Endothelial cell of umbilical vein (primary cell): Measurements from ENCODE around the gene TRAF1. TPM values are rescaled to one million over a fixed set of nuclear protein-coding genes. Genes with fewer than 3 reads are reported as not detected.
A peak's percentile ranks its signal among the peaks of the same experiment; 100 is the strongest.

Experiments
- BruUV-seq: library from RNA; stranded (reverse); fragments of 400-500 nt; replicated peaks from 2 replicates; lab custom pipeline; 2021; lab: Mats Ljungman, UMichigan
- CTCF ChIA-PET: fragments of 300-600, 350-600 bp; sonication (Branson Sonifier 250); formaldehyde crosslinking; loops from one replicate; lab custom pipeline; 2021; ENCODE audit warnings: antibody characterized with exemption, inconsistent platforms; lab: Charles Lee
- POLR2A ChIA-PET: fragments of 300-600, 350-600 bp; sonication (Branson Sonifier 250); formaldehyde crosslinking; loops from one replicate; lab custom pipeline; 2021; ENCODE audit warnings: antibody characterized with exemption, inconsistent platforms; lab: Charles Lee
- DNase-seq: peaks from one replicate; pipeline ENCODE4 v3.0.0-alpha.2; 2011; ENCODE audit warnings: low read depth, low spot score
- FAIRE-seq: peaks from 2 replicates; lab custom pipeline; 2011; peaks lifted over from hg19 to GRCh38; lab: Jason Lieb, UNC
- H2AFZ ChIP-seq: 2 replicates; pipeline ENCODE4 v1.6.0; 2012; ENCODE audit warnings: low read depth, low read length, control low read depth, inconsistent platforms
- H3K27ac ChIP-seq: 2 replicates; pipeline ENCODE4 v1.5.1; 2011; ENCODE audit warnings: low read depth, mild to moderate bottlenecking, control low read depth, low read length, moderate library complexity; ENCODE audit not compliant: insufficient read depth
- H3K27me3 ChIP-seq, 2 experiments: 2 replicates each; pipeline versions ENCODE4 v1.6.0 to v1.6.1; 2011; ENCODE audit warnings: low read length in 2 of 2, mixed read lengths in 1 of 2; ENCODE audit not compliant: control insufficient read depth in 2 of 2, insufficient read depth in 2 of 2
- H3K36me3 ChIP-seq, 2 experiments: 2 replicates in 1 of 2; 3 replicates in 1 of 2; pipeline ENCODE4 v1.5.1; 2011; ENCODE audit warnings: low read length in 2 of 2, mild to moderate bottlenecking in 1 of 2, moderate library complexity in 1 of 2; ENCODE audit not compliant: control insufficient read depth in 2 of 2, insufficient read depth in 2 of 2; ENCODE audit errors: extremely low read depth in 1 of 2
- H3K4me1 ChIP-seq: 3 replicates; pipeline ENCODE4 v1.5.1; 2011; ENCODE audit warnings: mild to moderate bottlenecking, low read length; ENCODE audit not compliant: control insufficient read depth, insufficient read depth; ENCODE audit errors: extremely low read depth
- H3K4me2 ChIP-seq: 2 replicates; pipeline ENCODE4 v1.6.1; 2011; ENCODE audit warnings: low read length, control low read depth, mixed read lengths; ENCODE audit not compliant: insufficient read depth
- H3K4me3 ChIP-seq, 3 experiments: fragments of 200-600 bp in 1 of 3; sonication (generic), shearing (Covaris generic) in 1 of 3; replicated peaks in 1 of 3; 2 replicates each; pipeline ENCODE4 v1.5.1; 2011 to 2016; ENCODE audit warnings: control low read depth in 3 of 3, low read length in 3 of 3, mild to moderate bottlenecking in 2 of 3, inconsistent platforms in 1 of 3, low read depth in 1 of 3, moderate library complexity in 1 of 3; ENCODE audit not compliant: insufficient read depth in 1 of 3
- H3K79me2 ChIP-seq: 2 replicates; pipeline ENCODE4 v1.6.0; 2012; ENCODE audit warnings: low read length, inconsistent platforms; ENCODE audit not compliant: control insufficient read depth, insufficient read depth
- H3K9ac ChIP-seq: replicated peaks from 2 replicates; pipeline ENCODE3; 2011; ENCODE audit warnings: low read length, control low read depth; ENCODE audit not compliant: insufficient read depth; ENCODE audit errors: extremely low read depth
- H3K9me1 ChIP-seq: replicated peaks from 3 replicates; pipeline ENCODE4 v1.6.0; 2011; ENCODE audit warnings: mild to moderate bottlenecking, low read length; ENCODE audit not compliant: control insufficient read depth, insufficient read depth; ENCODE audit errors: extremely low read depth
- H3K9me3 ChIP-seq: replicated peaks from 2 replicates; pipeline ENCODE4 v1.5.1; 2012; ENCODE audit warnings: low read length, inconsistent platforms; ENCODE audit not compliant: control insufficient read depth, insufficient read depth
- H4K20me1 ChIP-seq: replicated peaks from 2 replicates; pipeline ENCODE3; 2011; ENCODE audit warnings: mild to moderate bottlenecking, low read length; ENCODE audit not compliant: control insufficient read depth, insufficient read depth; ENCODE audit errors: extremely low read depth
- EZH2 ChIP-seq: IDR thresholded peaks from 2 replicates; pipeline ENCODE4 v1.6.1; 2012; ENCODE audit warnings: borderline replicate concordance, low read depth, mild to moderate bottlenecking, moderate library complexity, low read length, inconsistent platforms; ENCODE audit not compliant: severe bottlenecking
- FOS ChIP-seq: IDR thresholded peaks from 2 replicates; pipeline ENCODE4 v1.6.1; 2011; ENCODE audit warnings: mild to moderate bottlenecking, low read length, moderate library complexity, borderline replicate concordance; ENCODE audit not compliant: insufficient read depth
- GATA2 ChIP-seq: IDR thresholded peaks from 2 replicates; pipeline ENCODE4 v1.7.0; 2011; ENCODE audit warnings: low read depth, mild to moderate bottlenecking, moderate library complexity, mixed read lengths, low read length; ENCODE audit not compliant: insufficient read length, insufficient read depth
- MYC ChIP-seq: IDR thresholded peaks from one replicate; pipeline ENCODE4 v1.6.1; 2011; ENCODE audit warnings: mild to moderate bottlenecking, low read depth, low read length
- POLR2A ChIP-seq: IDR thresholded peaks from 2 replicates; pipeline ENCODE4 v1.6.1; 2012; ENCODE audit warnings: low read depth, mild to moderate bottlenecking, control low read depth, low read length
- POLR2AphosphoS5 ChIP-seq: IDR thresholded peaks from 2 replicates; pipeline ENCODE4 v1.6.1; 2012; ENCODE audit warnings: low read depth, mild to moderate bottlenecking, control low read depth, low read length, moderate library complexity; ENCODE audit not compliant: insufficient read depth
- dilution Hi-C: fragments of 300-500 bp; cut with MboI; formaldehyde crosslinking; loops from one replicate; pipeline ENCODE4 v1.15.0; 2019; ENCODE audit warnings: low sequenced_read_pairs; ENCODE audit not compliant: extremely low pct_ligation_motif_present
- intact Hi-C: fragments of 100-400 bp; cut with micrococcal nuclease; formaldehyde crosslinking; loops from one replicate; pipeline ENCODE4 v1.10.0; 2022
- polyA plus RNA-seq, 4 experiments: library from polyadenylated mRNA; depleted of rRNA in 3 of 4; stranded (reverse) in 3 of 4; unstranded in 1 of 4; fragments of >200 nt; gene quantifications; 2 replicates each; pipeline versions ENCODE4 v1.2.1 to v1.2.3, GENCODE V29; 2011 to 2012; ENCODE audit warnings: missing spikeins in 1 of 4
- total RNA-seq: library from RNA; stranded (reverse); gene quantifications from 2 replicates; pipeline ENCODE4 v1.2.3, GENCODE V29; 2021
- TF ChIP-seq, protein P1 (sequence below), 2 donors: IDR thresholded peaks; 1 replicate in 1 of 2; 2 replicates in 1 of 2; pipeline ENCODE4 v1.5.1; 2011; ENCODE audit warnings: low read length in 2 of 2, mild to moderate bottlenecking in 2 of 2, moderate library complexity in 2 of 2, control low read depth in 1 of 2, inconsistent platforms in 1 of 2, low read depth in 1 of 2; ENCODE audit not compliant: insufficient read depth in 1 of 2; ENCODE audit errors: extremely low read depth in 1 of 2
- TF ChIP-seq, protein P2 (sequence below): IDR thresholded peaks from 2 replicates; pipeline ENCODE4 v1.6.1; 2011; ENCODE audit not compliant: insufficient read depth, insufficient read length

Gene TRAF1
- total and polyA plus RNA-seq, 2 donors (not counting 3 experiments of a cell fraction or from before 2014, with no cell fraction given) = 2.0 to 2.6 TPM

DNA sequence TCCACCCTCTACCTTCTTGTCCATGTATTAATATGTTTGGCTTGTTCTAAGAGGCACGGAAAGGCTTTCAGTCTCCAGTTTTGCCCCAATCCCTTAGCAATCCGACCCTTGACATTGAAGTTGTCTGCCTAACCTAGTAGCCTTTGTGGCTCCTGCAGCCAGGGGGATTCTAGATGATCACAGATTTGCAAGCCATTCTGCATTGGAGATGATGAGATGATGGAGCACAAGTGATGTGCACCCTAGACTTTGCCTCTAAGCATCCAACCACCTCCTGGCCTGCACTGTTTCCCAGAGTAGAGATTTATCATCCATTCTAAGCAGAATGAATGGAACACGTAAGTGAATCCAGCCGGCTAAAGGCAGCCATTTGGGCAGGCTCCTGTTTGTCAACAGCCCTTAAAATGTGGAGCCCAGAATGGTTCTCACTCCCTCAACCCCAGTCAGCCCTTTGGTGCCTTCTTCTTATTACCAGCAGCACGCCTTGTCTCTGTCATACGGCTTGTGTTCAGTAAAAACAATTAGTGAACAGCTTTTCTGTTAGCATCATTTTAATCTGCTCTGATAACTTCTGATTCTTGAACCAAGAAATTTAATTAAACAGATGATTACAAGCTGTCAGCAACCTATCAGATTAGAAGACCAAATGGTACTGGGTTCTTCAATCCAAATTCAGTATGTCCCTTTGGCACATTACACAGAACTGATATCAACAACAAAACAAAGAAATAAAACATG is 5.7 kb upstream of the TRAF1 start:
- ChIA-PET CTCF (interaction anchor here (0.6 to 0.9 kb wide), 3 partner anchors 12 to 42 kb away, joined by 3 to 7 read pairs (median 3); no protein-coding TSS in a partner anchor), POLR2A (no interaction called here)
- DNase-seq (no peak), FAIRE-seq (no peak)
- intact Hi-C loops = no loop called here
- dilution Hi-C loops = no loop called here
- no TSS peak for BruUV-seq
- Histone ChIP-seq H3K27me3 (no peaks in the 10 kb centered on the region), H3K27ac (peak overlapping the region; percentile 97), H2AFZ (peak overlapping the region; percentile 28), H3K9me1 (no peaks in the 10 kb centered on the region), H3K4me1 (peaks cover 61% of the 10 kb centered on the region), H3K36me3 (no peaks in the 10 kb centered on the region), H4K20me1 (no peaks in the 10 kb centered on the region), H3K79me2 (no peaks in the 10 kb centered on the region), H3K9me3 (no peaks in the 10 kb centered on the region), H3K9ac (peak overlapping the region; percentile 80), H3K4me3 (no peak overlapping the region), H3K4me2 (peak overlapping the region; percentile 47)
- TF ChIP-seq, protein P1, sequence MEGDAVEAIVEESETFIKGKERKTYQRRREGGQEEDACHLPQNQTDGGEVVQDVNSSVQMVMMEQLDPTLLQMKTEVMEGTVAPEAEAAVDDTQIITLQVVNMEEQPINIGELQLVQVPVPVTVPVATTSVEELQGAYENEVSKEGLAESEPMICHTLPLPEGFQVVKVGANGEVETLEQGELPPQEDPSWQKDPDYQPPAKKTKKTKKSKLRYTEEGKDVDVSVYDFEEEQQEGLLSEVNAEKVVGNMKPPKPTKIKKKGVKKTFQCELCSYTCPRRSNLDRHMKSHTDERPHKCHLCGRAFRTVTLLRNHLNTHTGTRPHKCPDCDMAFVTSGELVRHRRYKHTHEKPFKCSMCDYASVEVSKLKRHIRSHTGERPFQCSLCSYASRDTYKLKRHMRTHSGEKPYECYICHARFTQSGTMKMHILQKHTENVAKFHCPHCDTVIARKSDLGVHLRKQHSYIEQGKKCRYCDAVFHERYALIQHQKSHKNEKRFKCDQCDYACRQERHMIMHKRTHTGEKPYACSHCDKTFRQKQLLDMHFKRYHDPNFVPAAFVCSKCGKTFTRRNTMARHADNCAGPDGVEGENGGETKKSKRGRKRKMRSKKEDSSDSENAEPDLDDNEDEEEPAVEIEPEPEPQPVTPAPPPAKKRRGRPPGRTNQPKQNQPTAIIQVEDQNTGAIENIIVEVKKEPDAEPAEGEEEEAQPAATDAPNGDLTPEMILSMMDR (IDR thresholded peaks at IDR 0.05; ENCODE audit: extremely low read depth in 1 of 2, insufficient read depth in 1 of 2, low read depth in 1 of 2, low read length in 2 of 2) = no peak
- TF ChIP-seq EZH2 = no peak
- TF ChIP-seq GATA2 = no peak
- no peak for TF ChIP-seq FOS
- TF ChIP-seq POLR2A = no peak
- no peak for TF ChIP-seq MYC
- TF ChIP-seq POLR2AphosphoS5 = no peak
- TF ChIP-seq, protein P2, sequence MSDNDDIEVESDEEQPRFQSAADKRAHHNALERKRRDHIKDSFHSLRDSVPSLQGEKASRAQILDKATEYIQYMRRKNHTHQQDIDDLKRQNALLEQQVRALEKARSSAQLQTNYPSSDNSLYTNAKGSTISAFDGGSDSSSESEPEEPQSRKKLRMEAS = no peak
